Fibroblast of lung (primary cell): ENCODE measurements around the gene ENO3. TPM values are rescaled to one million over a fixed set of nuclear protein-coding genes. Genes with fewer than 3 reads are reported as not detected.
A peak's percentile ranks its signal among the peaks of the same experiment; 100 is the strongest.

ENCODE experiments used
- DNase-seq, 2 donors: peaks; one replicate each; pipeline versions ENCODE4 v3.0.0 to v3.0.0-alpha.2; 2010; ENCODE audit warnings: low read depth in 2 of 2
- H2AFZ ChIP-seq: 2 replicates; pipeline ENCODE4 v1.5.1; 2012; ENCODE audit warnings: low read length, control low read depth, inconsistent platforms
- H3K27ac ChIP-seq: 2 replicates; pipeline ENCODE4 v1.5.1; 2011; ENCODE audit warnings: low read length, control low read depth; ENCODE audit not compliant: insufficient read depth
- H3K27me3 ChIP-seq: 2 replicates; pipeline ENCODE4 v1.5.1; 2011; ENCODE audit warnings: mild to moderate bottlenecking, low read length; ENCODE audit not compliant: control insufficient read depth, insufficient read depth
- H3K36me3 ChIP-seq: 2 replicates; pipeline ENCODE4 v1.5.1; 2011; ENCODE audit warnings: low read length; ENCODE audit not compliant: control insufficient read depth, insufficient read depth
- H3K4me1 ChIP-seq: 2 replicates; pipeline ENCODE4 v1.5.1; 2011; ENCODE audit warnings: low read length; ENCODE audit not compliant: control insufficient read depth, insufficient read depth; ENCODE audit errors: extremely low read depth
- H3K4me2 ChIP-seq: 2 replicates; pipeline ENCODE4 v1.5.1; 2011; ENCODE audit warnings: low read length, control low read depth; ENCODE audit not compliant: insufficient read depth; ENCODE audit errors: extremely low read depth
- H3K4me3 ChIP-seq, 4 experiments: fragments of 200-600 bp in 1 of 4; sonication (generic) in 1 of 4; replicated peaks in 1 of 4; 2 replicates each; pipeline ENCODE4 v1.5.1; 2011 to 2016; ENCODE audit warnings: low read length in 4 of 4, low read depth in 3 of 4, mild to moderate bottlenecking in 3 of 4, control low read depth in 2 of 4, inconsistent platforms in 1 of 4, mixed read lengths in 1 of 4; ENCODE audit not compliant: insufficient read depth in 1 of 4; ENCODE audit errors: control extremely low read depth in 1 of 4
- H3K79me2 ChIP-seq: 2 replicates; pipeline ENCODE4 v1.5.1; 2012; ENCODE audit warnings: mild to moderate bottlenecking, low read length, inconsistent platforms; ENCODE audit not compliant: control insufficient read depth, insufficient read depth
- H3K9ac ChIP-seq: 2 replicates; pipeline ENCODE4 v1.5.1; 2011; ENCODE audit warnings: mild to moderate bottlenecking, low read length, control low read depth; ENCODE audit not compliant: insufficient read depth
- H3K9me3 ChIP-seq: 2 replicates; pipeline ENCODE4 v1.5.1; 2012; ENCODE audit warnings: low read depth, low read length; ENCODE audit not compliant: control insufficient read depth, insufficient read depth
- H4K20me1 ChIP-seq: 2 replicates; pipeline ENCODE4 v1.5.1; 2011; ENCODE audit warnings: low read length; ENCODE audit not compliant: control insufficient read depth, insufficient read depth; ENCODE audit errors: extremely low read depth
- EZH2 ChIP-seq: IDR thresholded peaks from 2 replicates; pipeline ENCODE4 v1.5.1; 2012; ENCODE audit warnings: low read length, control low read depth, mild to moderate bottlenecking; ENCODE audit errors: missing control alignments
- polyA plus RNA-seq, 2 donors: library from polyadenylated mRNA; depleted of rRNA in 1 of 2; stranded (reverse) in 1 of 2; unstranded in 1 of 2; fragments of >200 nt; gene quantifications; 2 replicates each; pipeline ENCODE4 v1.2.1, GENCODE V29; 2011 to 2012; ENCODE audit warnings: missing spikeins in 1 of 2
- total RNA-seq: library from RNA; depleted of rRNA; stranded (reverse); fragments of >200 nt; gene quantifications from 2 replicates; pipeline ENCODE4 v1.2.1, GENCODE V29; 2014
- TF ChIP-seq, protein P1 (sequence below), 2 donors: IDR thresholded peaks in 1 of 2; conservative IDR thresholded peaks in 1 of 2; 1 replicate in 1 of 2; 2 replicates in 1 of 2; pipeline ENCODE4 v1.5.1; 2011 to 2012; ENCODE audit warnings: low read length in 2 of 2, control low read depth in 1 of 2, inconsistent platforms in 1 of 2, low read depth in 1 of 2, mild to moderate bottlenecking in 1 of 2

Gene ENO3
- total and polyA plus RNA-seq, 2 donors (not counting 1 experiment from before 2014, with no cell fraction given) = 2.0 to 4.3 TPM

DNA sequence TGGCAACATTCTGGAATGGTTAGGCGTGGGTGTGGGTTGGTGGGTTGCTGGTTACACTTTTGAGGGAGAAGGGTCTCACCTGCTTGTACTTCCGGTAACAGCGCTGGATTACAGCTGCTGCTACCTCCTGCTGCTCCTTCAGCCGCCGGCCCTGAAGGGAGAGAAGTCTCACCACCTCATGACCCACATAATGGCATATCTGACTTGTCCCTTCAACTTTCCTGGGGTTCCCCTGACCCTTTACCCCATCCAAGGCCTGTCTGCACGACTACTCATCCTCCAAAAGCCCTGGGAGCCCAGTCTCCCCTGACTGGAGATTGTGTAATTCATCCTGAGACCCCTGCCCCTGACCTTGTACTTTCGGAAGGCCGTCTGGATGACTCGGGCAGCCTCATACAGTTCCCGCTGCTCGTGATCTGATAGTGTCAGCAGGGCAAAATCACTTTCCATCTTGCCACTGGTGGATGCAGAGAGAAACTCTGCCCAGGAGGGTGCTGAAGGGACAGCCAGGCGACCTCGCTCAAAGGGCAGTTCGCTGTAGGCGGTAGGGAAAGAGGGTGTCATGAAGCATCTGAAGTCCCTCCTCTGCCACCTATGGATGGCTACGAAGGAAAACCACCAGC lies 18.7 kb downstream of the ENO3 start:
- Histone ChIP-seq H3K9me3 (no peaks in the 10 kb centered on the region), H3K9ac (peak overlapping the region; percentile 9), H3K27me3 (no peaks in the 10 kb centered on the region), H3K4me3 (peak overlapping the region in 3 of 4 experiments; percentile 33 to 87 (median 81)), H2AFZ (no peak overlapping the region), H3K79me2 (peaks cover 15% of the 10 kb centered on the region), H4K20me1 (no peaks in the 10 kb centered on the region), H3K27ac (peak overlapping the region; percentile 97), H3K36me3 (peaks cover 13% of the 10 kb centered on the region), H3K4me2 (peak overlapping the region; percentile 83), H3K4me1 (peaks cover 19% of the 10 kb centered on the region)
- DNase-seq = peak; percentile 47 to 58
- TF ChIP-seq, protein P1, sequence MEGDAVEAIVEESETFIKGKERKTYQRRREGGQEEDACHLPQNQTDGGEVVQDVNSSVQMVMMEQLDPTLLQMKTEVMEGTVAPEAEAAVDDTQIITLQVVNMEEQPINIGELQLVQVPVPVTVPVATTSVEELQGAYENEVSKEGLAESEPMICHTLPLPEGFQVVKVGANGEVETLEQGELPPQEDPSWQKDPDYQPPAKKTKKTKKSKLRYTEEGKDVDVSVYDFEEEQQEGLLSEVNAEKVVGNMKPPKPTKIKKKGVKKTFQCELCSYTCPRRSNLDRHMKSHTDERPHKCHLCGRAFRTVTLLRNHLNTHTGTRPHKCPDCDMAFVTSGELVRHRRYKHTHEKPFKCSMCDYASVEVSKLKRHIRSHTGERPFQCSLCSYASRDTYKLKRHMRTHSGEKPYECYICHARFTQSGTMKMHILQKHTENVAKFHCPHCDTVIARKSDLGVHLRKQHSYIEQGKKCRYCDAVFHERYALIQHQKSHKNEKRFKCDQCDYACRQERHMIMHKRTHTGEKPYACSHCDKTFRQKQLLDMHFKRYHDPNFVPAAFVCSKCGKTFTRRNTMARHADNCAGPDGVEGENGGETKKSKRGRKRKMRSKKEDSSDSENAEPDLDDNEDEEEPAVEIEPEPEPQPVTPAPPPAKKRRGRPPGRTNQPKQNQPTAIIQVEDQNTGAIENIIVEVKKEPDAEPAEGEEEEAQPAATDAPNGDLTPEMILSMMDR (conservative IDR thresholded peaks at IDR 0.05 in 1 of 2, IDR thresholded peaks at IDR 0.05 in 1 of 2; ENCODE audit: low read depth in 1 of 2, low read length in 2 of 2) = no peak
- TF ChIP-seq EZH2 = no peak

DNA sequence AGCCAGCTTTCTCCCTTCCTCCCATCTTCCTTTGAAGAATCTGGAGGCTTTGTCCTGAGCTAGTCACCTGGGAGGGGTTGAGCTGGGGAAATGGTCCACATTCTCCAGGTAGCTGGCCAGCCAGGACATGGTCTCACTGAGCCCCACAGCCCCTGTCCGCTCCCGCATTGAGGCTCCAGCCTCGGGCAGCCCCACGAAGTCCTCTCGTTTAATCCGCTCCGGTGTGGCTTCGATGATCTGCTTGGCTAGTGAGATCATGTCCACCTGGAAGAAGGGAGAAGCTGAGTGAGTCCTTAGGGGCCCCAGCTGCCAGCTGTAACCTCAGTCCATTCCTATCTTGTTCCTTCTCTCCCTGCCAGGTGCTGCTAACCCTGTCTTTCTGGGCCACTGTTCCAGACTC lies 19.4 kb downstream of the ENO3 start:
- Histone ChIP-seq H4K20me1 (no peaks in the 10 kb centered on the region), H3K4me2 (no peak overlapping the region), H3K27me3 (no peaks in the 10 kb centered on the region), H3K27ac (peak overlapping the region; percentile 97), H3K9me3 (no peaks in the 10 kb centered on the region), H3K79me2 (peaks cover 13% of the 10 kb centered on the region), H2AFZ (no peak overlapping the region), H3K4me1 (peaks cover 19% of the 10 kb centered on the region), H3K9ac (no peak overlapping the region), H3K4me3 (peak overlapping the region in 1 of 4 experiments; percentile 87), H3K36me3 (peaks cover 13% of the 10 kb centered on the region)
- no peak for TF ChIP-seq EZH2
- TF ChIP-seq, protein P1 (conservative IDR thresholded peaks at IDR 0.05 in 1 of 2, IDR thresholded peaks at IDR 0.05 in 1 of 2; ENCODE audit: low read depth in 1 of 2, low read length in 2 of 2) = no peak
- DNase-seq = no peak

DNA sequence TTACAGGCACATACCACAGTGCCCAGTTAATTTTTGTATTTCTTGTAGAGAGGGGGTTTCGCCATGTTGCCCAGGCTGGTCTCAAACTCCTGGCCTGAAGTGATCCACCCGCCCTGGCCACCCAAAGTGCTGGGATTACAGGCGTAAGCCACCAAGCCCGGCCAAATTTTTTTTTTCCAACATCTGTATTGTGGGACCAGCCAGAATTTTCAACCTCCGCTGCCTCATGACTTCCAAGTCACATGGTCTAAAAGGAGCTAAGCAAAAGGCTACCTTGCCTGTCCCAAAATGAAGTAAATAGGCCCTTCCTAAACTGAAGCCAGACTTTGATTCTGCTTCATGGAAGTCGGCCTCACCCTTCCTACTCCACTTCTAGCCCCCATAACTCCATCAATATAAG lies 20.9 kb downstream of the ENO3 start:
- no peaks in the 10 kb centered on the region for H3K27me3 ChIP-seq
- no peak overlapping the region for H3K27ac ChIP-seq
- peaks cover 12% of the 10 kb centered on the region for H3K36me3 ChIP-seq
- no peak overlapping the region for H3K9ac ChIP-seq
- no peak for TF ChIP-seq EZH2
- TF ChIP-seq, protein P1 (conservative IDR thresholded peaks at IDR 0.05 in 1 of 2, IDR thresholded peaks at IDR 0.05 in 1 of 2; ENCODE audit: low read depth in 1 of 2, low read length in 2 of 2) = no peak
- H3K4me3 ChIP-seq = no peak overlapping the region
- no peak overlapping the region for H3K4me2 ChIP-seq
- peaks cover 14% of the 10 kb centered on the region for H3K4me1 ChIP-seq
- H4K20me1 ChIP-seq = no peaks in the 10 kb centered on the region
- no peak for DNase-seq
- no peaks in the 10 kb centered on the region for H3K9me3 ChIP-seq
- H3K79me2 ChIP-seq = peaks cover 6% of the 10 kb centered on the region
- no peak overlapping the region for H2AFZ ChIP-seq
